Ishikawa (cell line): ENCODE results near the gene FBXO36.

ENCODE experiments used
- CEBPB ChIP-seq: IDR thresholded peaks from 2 replicates; pipeline ENCODE4 v1.6.1; 2012
- CREB1 ChIP-seq: IDR thresholded peaks from 2 replicates; pipeline ENCODE4 v1.6.1; 2012; ENCODE audit warnings: low read depth
- EGR1 ChIP-seq: IDR thresholded peaks from 2 replicates; pipeline ENCODE4 v1.6.1; 2012
- EP300 ChIP-seq: IDR thresholded peaks from 2 replicates; pipeline ENCODE4 v1.6.1; 2012; ENCODE audit warnings: borderline replicate concordance
- FOXM1 ChIP-seq: IDR thresholded peaks from 2 replicates; pipeline ENCODE4 v1.6.1; 2012; ENCODE audit warnings: low read depth, borderline replicate concordance
- MAX ChIP-seq: IDR thresholded peaks from 2 replicates; pipeline ENCODE4 v1.6.1; 2012
- NFIC ChIP-seq: IDR thresholded peaks from 2 replicates; pipeline ENCODE4 v1.6.1; 2012
- RAD21 ChIP-seq: IDR thresholded peaks from 2 replicates; pipeline ENCODE4 v1.6.1; 2012; ENCODE audit warnings: low read depth
- REST ChIP-seq: IDR thresholded peaks from 2 replicates; pipeline ENCODE4 v1.6.1; 2012; ENCODE audit warnings: low read depth, mild to moderate bottlenecking
- TAF1 ChIP-seq: IDR thresholded peaks from 2 replicates; pipeline ENCODE4 v1.6.1; 2012; ENCODE audit warnings: low read depth, mild to moderate bottlenecking
- TCF12 ChIP-seq: IDR thresholded peaks from 2 replicates; pipeline ENCODE4 v1.6.1; 2012; ENCODE audit warnings: low read depth
- TEAD4 ChIP-seq: IDR thresholded peaks from 2 replicates; pipeline ENCODE4 v1.6.1; 2012
- USF1 ChIP-seq: IDR thresholded peaks from 2 replicates; pipeline ENCODE4 v1.6.1; 2012
- YY1 ChIP-seq: IDR thresholded peaks from 2 replicates; pipeline ENCODE4 v1.6.1; 2012; ENCODE audit warnings: low read depth
- ZBTB7A ChIP-seq: IDR thresholded peaks from 2 replicates; pipeline ENCODE4 v1.6.1; 2012; ENCODE audit warnings: low read depth

Gene FBXO36

GRCh38 chr2:229879191-229879950, 42.9 kb upstream of the FBXO36 start:
- TF ChIP-seq EP300 (no peak), RAD21 (no peak), TCF12 (no peak), YY1 (no peak), REST (no peak)

- TF ChIP-seq CEBPB (no peak), ZBTB7A (no peak), TAF1 (no peak), TCF12 (no peak), USF1 (no peak), EP300 (no peak), REST (no peak), TEAD4 (no peak), NFIC (no peak), MAX (no peak), EGR1 (no peak), RAD21 (no peak), FOXM1 (no peak), YY1 (no peak), CREB1 (no peak)
These were observed 41.3 kb upstream of the FBXO36 start for GRCh38 chr2:229880892-229881586.

- TF ChIP-seq CREB1, result no peak
- TF ChIP-seq RAD21, result no peak
- no peak for TF ChIP-seq YY1
- no peak for TF ChIP-seq CEBPB
These were observed 39.7 kb upstream of the FBXO36 start for GRCh38 chr2:229882583-229882982.

GRCh38 chr2:229884775-229885699, 37.3 kb upstream of the FBXO36 start:
- TF ChIP-seq RAD21 (no peak), CREB1 (no peak), FOXM1 (no peak), TEAD4 (no peak), EP300 (no peak), NFIC (no peak), USF1 (no peak), ZBTB7A (no peak), EGR1 (no peak), REST (no peak)
